Activated CD4-positive, alpha-beta memory T cell treated with anti-CD3 and anti-CD28 coated beads, Interleukin-2, amount 10 ng/mL, durations not matched to agents 7 days and 5 days (primary cell): ENCODE measurements around the gene SHISA9. TPM values are rescaled to one million over a fixed set of nuclear protein-coding genes. Genes with fewer than 3 reads are reported as not detected.

ENCODE experiments used
- total RNA-seq, 2 experiments: library from RNA; stranded (reverse); gene quantifications; one replicate each; pipeline ENCODE4 v1.2.3, GENCODE V29; 2021

Gene SHISA9
- total RNA-seq, 2 experiments from 2014 or later: 0.08 TPM; not detected in 1

Other genes with a start within 250 kb of the SHISA9 start
- gene CPPED1, start 97.7 kb upstream of the SHISA9 start, total RNA-seq: 10 to 100 TPM; 26.1 to 27.0 TPM